Astrocyte (in vitro differentiated cells and primary cell): ENCODE data around the gene TMEM200A. TPM values are rescaled to one million over a fixed set of nuclear protein-coding genes. Genes with fewer than 3 reads are reported as not detected.

Source experiments
- DNase-seq: peaks from one replicate; pipeline ENCODE4 v3.0.0-alpha.2; 2010; ENCODE audit warnings: low read depth
- FAIRE-seq: peaks from 2 replicates; lab custom pipeline; 2011; peaks lifted over from hg19 to GRCh38; lab: Jason Lieb, UNC
- H2AFZ ChIP-seq: 2 replicates; pipeline ENCODE4 v1.6.0; 2012; ENCODE audit warnings: low read depth, low read length, inconsistent platforms
- H3K27ac ChIP-seq: 2 replicates; pipeline ENCODE4 v1.5.1; 2011; ENCODE audit warnings: low read depth, low read length, inconsistent platforms
- H3K27me3 ChIP-seq: 2 replicates; pipeline ENCODE4 v1.6.0; 2011; ENCODE audit warnings: low read length, inconsistent platforms; ENCODE audit not compliant: insufficient read depth
- H3K36me3 ChIP-seq: 2 replicates; pipeline ENCODE4 v1.5.1; 2011; ENCODE audit warnings: low read length, inconsistent platforms; ENCODE audit not compliant: insufficient read depth
- H3K4me1 ChIP-seq: 2 replicates; pipeline ENCODE4 v1.5.1; 2011; ENCODE audit warnings: low read length, inconsistent platforms; ENCODE audit not compliant: insufficient read depth
- H3K4me2 ChIP-seq: 2 replicates; pipeline ENCODE4 v1.6.0; 2012; ENCODE audit warnings: low read length, inconsistent platforms
- H3K4me3 ChIP-seq: 2 replicates; pipeline ENCODE4 v1.5.1; 2011; ENCODE audit warnings: low read depth, mild to moderate bottlenecking, low read length, inconsistent platforms; ENCODE audit not compliant: insufficient read depth
- H3K79me2 ChIP-seq: 2 replicates; pipeline ENCODE4 v1.6.0; 2012; ENCODE audit warnings: mild to moderate bottlenecking, low read length, inconsistent platforms; ENCODE audit not compliant: insufficient read depth
- H3K9ac ChIP-seq: 2 replicates; pipeline ENCODE4 v1.6.0; 2012; ENCODE audit warnings: mild to moderate bottlenecking, low read length, inconsistent platforms
- H3K9me3 ChIP-seq: 2 replicates; pipeline ENCODE4 v1.5.1; 2012; ENCODE audit warnings: low read depth, mild to moderate bottlenecking, low read length, inconsistent platforms; ENCODE audit not compliant: insufficient read depth
- H4K20me1 ChIP-seq: 2 replicates; pipeline ENCODE4 v1.6.0; 2012; ENCODE audit warnings: low read length, inconsistent platforms; ENCODE audit not compliant: insufficient read depth
- H3K27ac Mint-ChIP-seq: one replicate; pipeline ENCODE4 v1.8.0; 2021; ENCODE audit warnings: mild to moderate bottlenecking, mixed read lengths; ENCODE audit not compliant: unreplicated experiment
- H3K27me3 Mint-ChIP-seq: one replicate; pipeline ENCODE4 v1.8.0; 2021; ENCODE audit warnings: low read depth, mixed read lengths; ENCODE audit not compliant: unreplicated experiment
- H3K36me3 Mint-ChIP-seq: one replicate; pipeline ENCODE4 v1.8.0; 2021; ENCODE audit warnings: low read depth, mixed read lengths; ENCODE audit not compliant: unreplicated experiment
- H3K4me1 Mint-ChIP-seq: one replicate; pipeline ENCODE4 v1.8.0; 2021; ENCODE audit warnings: low read depth, mixed read lengths; ENCODE audit not compliant: unreplicated experiment
- H3K4me3 Mint-ChIP-seq: one replicate; pipeline ENCODE4 v1.8.0; 2021; ENCODE audit warnings: mild to moderate bottlenecking, moderate library complexity, mixed read lengths; ENCODE audit not compliant: unreplicated experiment
- H3K9me3 Mint-ChIP-seq: one replicate; pipeline ENCODE4 v1.8.0; 2021; ENCODE audit warnings: mild to moderate bottlenecking, mixed read lengths; ENCODE audit not compliant: unreplicated experiment
- CTCF ChIP-seq: IDR thresholded peaks from 2 replicates; pipeline ENCODE4 v1.5.1; 2011; ENCODE audit warnings: low read depth, mild to moderate bottlenecking, inconsistent platforms, low read length, moderate library complexity; ENCODE audit not compliant: insufficient read depth
- EZH2 ChIP-seq: IDR thresholded peaks from 2 replicates; pipeline ENCODE4 v1.6.1; 2012; ENCODE audit warnings: mild to moderate bottlenecking, low read length, inconsistent platforms; ENCODE audit not compliant: insufficient read depth
- total RNA-seq: library from RNA; stranded (reverse); gene quantifications from 2 replicates; pipeline ENCODE4 v1.2.1, GENCODE V29; 2021

The TMEM200A gene
- total RNA-seq, 1 donor from 2014 or later = 14.9 TPM

- Histone ChIP-seq H3K9me3 (no peaks in the 10 kb centered on the region), H3K9ac (no peak overlapping the region), H3K27me3 (no peaks in the 10 kb centered on the region), H3K4me2 (peak overlapping the region; percentile 84), H2AFZ (no peak overlapping the region), H4K20me1 (peaks cover 46% of the 10 kb centered on the region), H3K4me1 (peaks cover 15% of the 10 kb centered on the region), H3K27ac (no peak overlapping the region), H3K79me2 (peaks cover 93% of the 10 kb centered on the region), H3K36me3 (peaks cover 2% of the 10 kb centered on the region), H3K4me3 (no peak overlapping the region)
- H3K4me3 Mint-ChIP-seq = no peak overlapping the region
- TF ChIP-seq CTCF (no peak), EZH2 (no peak)
- peaks cover under 1% of the 10 kb centered on the region for H3K4me1 Mint-ChIP-seq
- FAIRE-seq (no peak), DNase-seq (no peak)
- H3K9me3 Mint-ChIP-seq = peaks cover 3% of the 10 kb centered on the region
- peaks cover 2% of the 10 kb centered on the region for H3K27me3 Mint-ChIP-seq
- H3K36me3 Mint-ChIP-seq = no peaks in the 10 kb centered on the region
- H3K27ac Mint-ChIP-seq = no peak overlapping the region
These were observed 4.0 kb downstream of the TMEM200A start for GRCh38 chr6:130369831-130370230.

GRCh38 chr6:130371921-130372420 is 6.2 kb downstream of the TMEM200A start:
- H3K9ac ChIP-seq = no peak overlapping the region
- H3K27me3 Mint-ChIP-seq = peaks cover 2% of the 10 kb centered on the region
- no peak overlapping the region for H3K4me3 ChIP-seq
- no peak overlapping the region for H3K27ac ChIP-seq
- H3K9me3 ChIP-seq = no peaks in the 10 kb centered on the region
- H2AFZ ChIP-seq = no peak overlapping the region
- H3K4me3 Mint-ChIP-seq = no peak overlapping the region
- peaks cover 3% of the 10 kb centered on the region for H3K9me3 Mint-ChIP-seq
- peaks cover 2% of the 10 kb centered on the region for H3K36me3 ChIP-seq
- H3K27ac Mint-ChIP-seq = no peak overlapping the region
- H3K79me2 ChIP-seq = peaks cover 99% of the 10 kb centered on the region
- TF ChIP-seq CTCF (no peak), EZH2 (no peak)
- no peaks in the 10 kb centered on the region for H3K4me1 Mint-ChIP-seq
- peaks cover 12% of the 10 kb centered on the region for H3K4me1 ChIP-seq
- H4K20me1 ChIP-seq = peaks cover 52% of the 10 kb centered on the region
- no peaks in the 10 kb centered on the region for H3K27me3 ChIP-seq
- DNase-seq (no peak), FAIRE-seq (no peak)
- H3K36me3 Mint-ChIP-seq = no peaks in the 10 kb centered on the region
- H3K4me2 ChIP-seq = peak overlapping the region; percentile 36

GRCh38 chr6:130372786-130373185 is 7.0 kb downstream of the TMEM200A start:
- peaks cover 2% of the 10 kb centered on the region for H3K36me3 ChIP-seq
- H3K4me2 ChIP-seq = no peak overlapping the region
- no peak overlapping the region for H3K4me3 ChIP-seq
- no peak overlapping the region for H3K4me3 Mint-ChIP-seq
- peaks cover 99% of the 10 kb centered on the region for H3K79me2 ChIP-seq
- H3K9me3 Mint-ChIP-seq = peaks cover 3% of the 10 kb centered on the region
- H3K27me3 Mint-ChIP-seq = peaks cover 2% of the 10 kb centered on the region
- no peaks in the 10 kb centered on the region for H3K4me1 Mint-ChIP-seq
- H3K4me1 ChIP-seq = peaks cover 12% of the 10 kb centered on the region
- no peaks in the 10 kb centered on the region for H3K36me3 Mint-ChIP-seq
- FAIRE-seq = no peak
- TF ChIP-seq EZH2 (no peak), CTCF (no peak)
- no peak for DNase-seq
- H3K27me3 ChIP-seq = no peaks in the 10 kb centered on the region
- H4K20me1 ChIP-seq = peaks cover 59% of the 10 kb centered on the region
- H3K27ac Mint-ChIP-seq = no peak overlapping the region
- no peak overlapping the region for H3K27ac ChIP-seq
- H2AFZ ChIP-seq = no peak overlapping the region
- no peak overlapping the region for H3K9ac ChIP-seq
- H3K9me3 ChIP-seq = no peaks in the 10 kb centered on the region
